HG03135 (cell line): ENCODE data around the gene TRIO.
"Not testable (repeated sequence)": the region's sequence is repeated elsewhere in the genome, so short reads cannot be mapped to it uniquely, and the experiment has no call there.

Experiments
- ATAC-seq: cut with Tn5 transposase; IDR thresholded peaks from one replicate; pipeline ENCODE4 v1.9.1; 2021; ENCODE audit warnings: mild to moderate bottlenecking, moderate library complexity; ENCODE audit not compliant: unreplicated experiment

The TRIO gene

DNA sequence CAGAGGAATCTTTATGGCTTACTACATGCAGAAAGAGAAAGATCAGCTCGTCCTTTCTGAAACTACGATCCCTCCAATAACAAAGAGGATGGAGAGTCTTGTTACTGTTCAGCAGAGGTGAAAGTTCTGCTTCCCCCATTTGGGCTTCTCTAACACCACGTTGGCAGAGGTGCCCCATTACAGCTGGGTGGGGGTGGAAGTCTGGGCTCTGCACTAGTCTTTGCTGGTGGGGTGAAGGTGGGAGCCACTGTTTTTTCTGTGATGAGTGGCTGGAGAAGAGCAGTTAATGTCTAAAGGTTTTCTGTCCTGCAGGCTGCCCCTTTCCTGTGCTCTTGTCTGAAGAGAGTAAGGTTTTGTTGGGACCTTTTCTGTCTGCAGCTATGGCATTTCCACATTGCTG, 373.8 kb downstream of the TRIO start:
- ATAC-seq, result no peak

DNA sequence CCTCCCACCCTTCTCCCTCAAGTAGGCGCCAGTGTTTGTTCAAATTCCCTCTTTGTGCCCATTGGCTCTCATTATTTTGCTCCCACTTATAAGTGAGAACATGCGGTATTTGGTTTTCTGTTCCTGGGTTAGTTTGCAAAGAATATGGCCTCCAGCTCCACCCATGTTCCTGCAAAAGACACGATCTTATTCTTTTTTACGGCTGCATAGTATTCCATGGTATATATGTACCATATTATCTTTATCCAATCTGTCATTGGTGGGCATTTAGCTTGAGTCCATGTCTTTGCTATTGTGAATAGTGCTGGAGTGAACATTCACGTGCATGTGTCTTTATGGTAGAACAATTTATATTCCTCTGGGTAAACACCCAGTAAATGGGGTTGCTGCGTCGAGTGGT, 375.5 kb downstream of the TRIO start:
- ATAC-seq, result no peak

DNA sequence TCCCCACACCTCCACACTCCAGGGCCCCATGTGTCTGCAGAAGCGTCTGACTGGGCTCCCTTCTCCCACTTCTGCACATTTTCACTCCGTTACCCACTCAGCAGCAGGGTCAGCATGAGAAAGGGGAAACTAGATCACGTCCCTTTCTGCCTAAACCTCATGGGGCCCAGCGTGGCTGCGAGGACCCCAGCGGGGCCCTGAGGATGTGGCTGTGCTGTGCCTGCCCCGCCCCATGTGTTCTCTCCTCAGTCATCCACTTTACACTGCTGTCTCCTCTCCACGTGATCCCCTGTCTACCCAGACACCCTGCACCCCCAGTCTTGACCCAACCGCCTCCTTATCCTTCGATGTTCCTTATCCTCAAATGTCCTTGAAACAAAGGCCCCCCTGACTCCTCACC, 378.6 kb downstream of the TRIO start:
- no peak for ATAC-seq

DNA sequence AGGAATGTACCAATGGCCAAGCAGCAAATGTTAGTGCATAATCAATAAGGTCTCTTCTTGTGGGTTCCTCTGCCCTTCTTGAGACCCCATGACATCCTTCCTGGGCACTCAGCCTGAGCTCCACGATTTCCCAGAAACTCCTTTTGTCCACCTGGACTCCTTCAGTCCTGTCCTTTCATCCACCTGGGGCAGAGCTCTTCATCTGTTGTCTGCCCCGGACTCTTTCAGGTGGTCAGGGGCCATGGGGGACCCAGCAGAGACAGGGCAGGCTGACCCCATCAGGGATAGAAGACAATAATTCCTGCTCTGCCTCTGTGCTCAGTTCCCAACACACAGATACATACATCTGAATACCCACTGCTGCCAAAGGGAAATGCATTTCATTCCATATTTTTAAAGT, 379.6 kb downstream of the TRIO start:
- no peak for ATAC-seq

DNA sequence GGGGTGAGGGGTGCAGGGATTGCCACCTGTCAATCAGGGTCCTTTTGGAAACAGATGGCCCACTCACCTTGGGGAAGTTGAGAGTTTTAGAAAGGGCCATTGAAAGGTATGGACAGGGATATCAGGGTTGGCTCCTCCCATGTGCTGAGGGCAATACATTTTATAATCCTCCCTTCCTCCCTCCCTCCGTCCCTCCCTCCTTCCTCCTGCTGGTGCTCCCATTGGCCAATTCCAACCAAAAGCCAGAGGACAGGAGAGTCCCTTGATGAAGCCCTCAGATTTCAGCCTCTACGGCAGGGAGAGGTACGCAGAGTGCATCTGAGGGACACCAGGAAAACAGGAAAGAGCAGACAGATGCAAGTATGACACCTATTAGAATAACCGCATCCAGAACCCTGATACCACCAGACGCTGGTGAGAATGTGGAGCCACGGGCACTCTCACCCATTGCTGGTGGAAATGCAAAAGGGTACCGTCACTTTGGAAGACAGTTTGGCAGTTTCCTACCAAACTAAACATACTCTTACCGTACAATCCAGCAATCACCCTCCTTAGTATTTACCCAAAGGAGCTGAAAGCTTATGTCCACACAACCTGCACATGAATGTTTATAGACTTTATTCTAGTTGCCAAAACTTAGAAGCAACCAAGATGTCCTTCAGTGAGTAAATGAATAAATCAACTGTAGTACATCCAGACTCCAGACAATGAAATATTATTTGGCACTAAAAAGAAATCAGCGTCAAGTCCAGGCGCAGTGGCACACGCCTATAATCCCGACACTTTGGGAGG, 380.3 kb downstream of the TRIO start:
- ATAC-seq, result no peak

DNA sequence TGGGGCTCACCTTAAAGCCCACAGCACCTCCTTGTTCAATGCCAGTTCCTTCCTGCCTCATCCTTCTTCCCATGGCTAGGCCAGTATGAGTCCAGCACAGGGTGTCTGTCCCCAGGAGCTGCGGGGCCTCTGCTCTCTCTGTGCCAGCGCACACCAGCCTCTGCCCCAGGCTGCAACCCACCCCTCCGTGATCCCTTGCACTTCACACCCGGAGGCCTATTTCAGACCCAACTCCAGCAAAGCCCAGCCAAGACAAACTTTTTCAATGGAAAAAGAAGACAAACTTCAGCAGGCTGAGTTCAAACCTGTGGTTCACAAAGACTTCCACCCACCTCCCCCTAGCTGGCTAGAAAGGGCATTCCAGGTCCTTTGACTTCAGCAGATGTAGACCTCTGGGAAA, 382.3 kb downstream of the TRIO start:
- ATAC-seq, result no peak

DNA sequence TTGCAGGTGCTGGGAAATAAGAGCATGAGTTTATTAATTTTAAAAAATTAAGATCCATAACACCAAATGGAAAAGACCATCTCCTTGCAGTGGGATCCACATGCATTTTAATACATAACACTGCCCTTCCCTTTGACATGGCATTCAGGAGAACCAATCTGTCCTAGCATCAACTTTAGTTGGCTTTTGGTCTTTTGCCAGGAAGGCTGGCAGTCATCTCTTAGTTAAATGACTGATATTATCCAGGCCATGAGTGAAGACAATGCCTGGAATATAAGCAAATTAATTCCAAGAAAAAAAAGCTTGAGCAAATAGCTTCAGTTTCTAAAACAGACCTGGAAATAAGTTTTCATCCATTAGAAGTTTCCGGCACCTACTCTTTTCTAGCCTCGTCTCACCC, 383.4 kb downstream of the TRIO start:
- ATAC-seq, result no peak

DNA sequence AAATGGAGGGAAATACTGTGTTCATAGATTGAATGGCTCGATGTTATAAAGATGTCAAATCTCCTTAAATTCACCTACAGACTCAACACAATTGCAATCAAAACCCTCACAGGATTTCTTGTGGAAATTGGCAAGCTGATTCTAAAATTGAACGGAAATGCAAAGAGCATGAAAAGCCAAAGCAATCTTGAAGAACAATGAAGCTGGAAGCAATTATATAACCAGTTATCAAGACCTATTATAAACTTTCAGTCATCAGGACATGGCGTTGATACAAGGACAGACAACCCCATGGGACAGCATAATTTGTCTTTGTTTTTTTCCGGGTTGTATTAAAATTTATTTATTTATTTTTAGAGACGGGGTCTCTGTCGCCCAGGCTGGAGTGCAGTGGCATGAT, 385.0 kb downstream of the TRIO start:
- no peak for ATAC-seq

DNA sequence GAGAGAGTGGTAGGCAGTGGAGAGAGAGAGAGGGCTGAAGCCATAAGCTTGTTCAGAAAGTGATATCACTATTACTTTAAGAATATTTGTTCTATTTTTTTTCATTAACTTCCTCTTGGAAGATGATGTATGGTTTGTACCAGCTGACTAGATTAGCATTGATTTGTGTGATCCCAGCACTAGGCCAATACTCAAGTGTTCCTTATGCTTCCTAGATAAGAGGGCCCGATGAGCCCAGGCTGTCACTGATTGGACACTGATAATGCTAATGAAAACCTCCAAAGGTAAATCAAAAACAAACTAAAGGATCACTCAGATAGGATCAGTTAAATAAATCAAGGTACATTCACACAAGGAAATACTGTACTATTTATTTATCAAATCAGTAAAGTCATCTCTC, 385.8 kb downstream of the TRIO start:
- no peak for ATAC-seq

DNA sequence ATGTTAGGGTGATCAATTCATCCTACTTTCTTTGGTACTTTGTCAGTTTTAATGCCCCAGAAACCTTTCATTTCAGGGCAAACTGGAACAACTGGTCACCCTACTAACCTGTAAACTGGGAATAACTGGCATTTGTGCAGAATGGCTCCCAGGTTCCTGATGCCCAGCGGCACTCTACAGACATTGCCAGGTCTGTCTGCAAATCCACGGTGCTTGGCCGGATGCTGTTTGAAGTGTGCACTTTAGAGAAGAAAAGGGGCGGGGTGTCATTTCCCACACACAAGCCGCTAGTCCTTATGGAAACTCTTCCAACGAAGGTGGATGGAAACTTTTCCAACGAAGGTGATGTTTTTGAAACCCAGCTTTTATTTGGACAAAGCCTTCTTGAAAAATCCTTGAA, 388.5 kb downstream of the TRIO start:
- no peak for ATAC-seq

DNA sequence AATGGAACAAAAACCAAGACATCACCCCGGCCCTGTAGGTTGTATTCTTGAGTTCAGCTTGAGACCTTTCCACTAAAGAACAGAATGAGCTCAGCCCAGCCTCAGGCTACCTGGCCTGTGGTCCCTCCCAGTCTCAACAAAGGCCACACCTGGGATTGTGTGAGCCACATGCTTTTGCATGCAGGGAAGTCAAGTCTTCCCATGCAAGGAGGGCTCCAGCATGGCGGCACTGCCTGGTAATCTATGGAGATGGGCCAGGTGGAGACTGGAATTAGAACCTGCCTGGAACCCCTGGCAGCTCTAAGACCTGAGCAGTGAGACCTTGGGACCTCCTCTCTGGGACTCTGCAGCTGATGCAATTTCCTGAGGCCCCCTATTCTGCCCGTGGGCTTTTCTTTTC, 389.0 kb downstream of the TRIO start:
- no peak for ATAC-seq

DNA sequence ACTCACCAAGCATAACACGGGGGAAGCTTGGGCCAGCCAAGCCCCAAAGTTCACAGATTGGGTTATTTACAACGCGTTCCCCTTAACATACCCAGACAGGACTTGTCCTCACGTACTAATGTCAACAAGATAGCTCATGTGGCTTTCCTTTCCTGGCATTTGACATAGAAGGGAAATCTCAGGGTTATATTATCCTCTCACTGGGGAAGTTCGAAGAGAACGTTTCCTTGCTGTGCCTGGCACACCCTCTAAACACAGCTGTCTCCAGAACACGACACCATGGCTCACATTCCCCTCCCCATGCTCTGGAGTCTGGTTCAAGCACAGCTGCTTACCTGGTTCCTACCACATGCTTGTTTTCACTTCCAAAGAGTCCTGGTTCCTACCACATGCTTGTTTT, 391.6 kb downstream of the TRIO start:
- ATAC-seq, result no peak

DNA sequence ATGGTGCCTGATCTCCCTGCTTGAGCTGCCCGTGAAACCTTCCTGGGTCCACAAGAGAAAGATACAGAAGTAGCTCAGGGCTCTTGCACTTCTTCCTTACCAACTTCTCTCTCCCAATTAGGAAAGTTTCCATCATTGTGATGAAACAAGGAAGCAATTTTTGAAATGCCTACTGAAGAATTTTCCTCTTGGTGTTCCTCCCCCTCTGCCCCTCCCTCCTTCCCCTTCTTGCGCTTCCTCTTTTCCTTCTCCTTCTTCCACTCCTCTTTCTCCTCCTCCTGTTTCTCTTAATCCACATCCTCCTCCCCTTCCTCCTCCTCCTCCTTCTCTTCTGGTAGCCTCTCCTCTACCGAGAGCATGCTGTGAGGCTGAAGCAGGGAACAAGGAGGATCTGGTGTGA, 402.2 kb downstream of the TRIO start:
- ATAC-seq, result no peak

DNA sequence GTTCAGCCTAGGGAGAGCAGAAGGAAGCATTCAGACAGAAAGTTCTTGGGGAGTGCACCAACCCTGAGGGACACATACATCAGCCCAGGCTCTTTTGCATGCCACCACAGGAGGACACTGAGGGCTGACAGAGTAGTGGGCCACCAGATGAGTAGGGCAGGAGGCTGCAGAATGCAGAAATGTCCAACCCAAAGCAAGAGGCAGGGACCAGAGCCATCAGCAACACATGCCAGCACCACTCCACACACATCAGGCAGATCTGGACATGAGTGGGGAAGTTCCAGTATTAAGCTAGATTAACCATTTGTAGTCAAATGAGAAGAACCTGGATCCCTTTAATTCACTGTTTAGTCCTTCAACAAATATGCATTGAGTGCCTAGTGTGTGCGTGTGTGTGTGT, 402.7 kb downstream of the TRIO start:
- no peak for ATAC-seq

DNA sequence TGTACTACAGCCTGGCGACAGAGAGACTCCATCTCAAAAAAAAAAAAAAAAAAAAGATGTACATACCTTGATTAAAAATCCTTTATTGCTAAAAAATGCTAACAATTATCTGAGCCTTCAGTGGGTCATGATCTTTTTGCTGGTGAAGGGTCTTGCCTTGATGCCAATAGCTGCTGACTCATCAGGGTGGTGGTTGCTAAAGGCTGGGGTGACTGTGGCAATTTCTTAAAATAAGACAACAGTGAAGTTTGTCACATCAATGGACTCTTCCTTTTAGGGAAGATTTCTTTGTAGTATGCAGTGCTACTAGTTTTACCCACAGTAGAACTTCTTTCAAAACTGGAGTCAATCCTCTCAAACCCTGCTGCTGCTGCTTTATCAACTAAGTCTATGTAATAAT, 404.5 kb downstream of the TRIO start:
- ATAC-seq, result no peak

DNA sequence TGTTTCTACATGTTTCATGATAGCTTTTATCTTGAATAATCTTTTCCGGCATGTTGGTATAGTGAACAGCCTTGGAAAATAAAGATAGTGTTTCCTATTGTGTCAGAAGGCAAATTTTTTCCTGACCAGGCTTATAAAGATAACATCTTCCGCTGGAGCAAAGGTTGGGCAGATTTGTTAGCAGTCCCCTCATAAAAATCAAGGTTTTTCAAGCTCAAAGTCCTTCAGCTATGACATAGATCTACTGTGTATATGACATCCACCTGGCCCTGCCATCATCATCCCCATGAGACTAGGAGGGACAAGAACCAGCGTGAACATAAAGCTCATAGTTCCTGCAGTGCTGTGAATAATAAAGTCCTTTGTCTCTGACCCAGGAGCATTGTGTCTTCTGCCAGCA, 408.1 kb downstream of the TRIO start:
- no peak for ATAC-seq

DNA sequence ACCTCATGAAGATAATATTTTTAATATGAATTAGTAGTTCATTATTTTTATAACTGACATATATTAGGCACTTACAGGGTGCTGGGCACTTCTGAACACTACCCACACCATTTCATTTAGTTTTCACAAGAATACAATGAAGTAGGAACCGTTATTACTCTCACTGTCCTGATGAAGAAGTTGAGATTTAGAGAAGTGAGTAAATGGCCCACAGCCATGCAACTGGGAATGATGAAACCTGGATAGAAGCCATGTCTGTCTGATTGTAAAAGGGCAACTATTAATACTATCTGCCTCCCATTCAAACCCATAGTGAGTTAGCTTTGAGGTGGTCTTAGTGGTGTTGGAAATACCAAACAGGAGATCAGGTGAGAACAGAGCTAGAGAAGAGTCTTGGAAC, 408.9 kb downstream of the TRIO start:
- ATAC-seq, result no peak

DNA sequence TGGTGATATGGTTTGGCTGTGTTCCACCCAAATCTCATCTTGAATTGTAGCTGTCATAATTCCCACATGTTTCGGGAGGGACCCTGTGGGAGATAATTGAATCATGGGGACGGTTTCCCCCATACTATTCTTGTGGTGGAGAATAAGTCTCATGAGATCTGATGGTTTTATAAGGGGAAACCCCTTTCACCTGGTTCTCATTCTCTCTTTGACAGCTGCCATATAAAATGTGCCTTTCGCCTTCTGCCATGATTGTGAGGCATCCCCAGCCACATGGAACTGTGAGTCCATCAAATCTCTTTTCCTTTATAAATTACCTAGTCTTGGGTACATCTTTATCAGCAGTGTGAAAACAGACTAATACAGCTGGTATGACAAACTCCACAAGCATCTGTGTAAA, 411.1 kb downstream of the TRIO start:
- ATAC-seq, result not testable (repeated sequence)

DNA sequence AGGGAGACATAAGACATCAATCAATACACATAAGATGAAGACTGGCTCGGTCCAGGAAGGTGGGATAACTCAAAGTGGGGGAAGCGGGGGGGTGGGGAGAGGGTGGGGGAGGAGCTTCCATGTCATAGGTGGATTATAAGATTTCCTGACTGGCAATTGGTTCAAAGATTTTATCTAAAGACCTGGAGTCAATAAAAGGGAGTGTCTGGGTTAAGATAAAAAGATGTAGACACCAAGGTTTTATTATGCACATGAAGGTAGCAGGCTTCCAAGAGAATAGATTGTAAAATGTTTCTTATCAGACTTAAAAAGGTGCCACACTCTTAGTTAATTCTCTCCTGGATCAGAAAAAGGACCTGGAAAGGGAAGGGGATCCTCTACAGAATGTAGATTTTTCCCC, 412.9 kb downstream of the TRIO start:
- no peak for ATAC-seq

DNA sequence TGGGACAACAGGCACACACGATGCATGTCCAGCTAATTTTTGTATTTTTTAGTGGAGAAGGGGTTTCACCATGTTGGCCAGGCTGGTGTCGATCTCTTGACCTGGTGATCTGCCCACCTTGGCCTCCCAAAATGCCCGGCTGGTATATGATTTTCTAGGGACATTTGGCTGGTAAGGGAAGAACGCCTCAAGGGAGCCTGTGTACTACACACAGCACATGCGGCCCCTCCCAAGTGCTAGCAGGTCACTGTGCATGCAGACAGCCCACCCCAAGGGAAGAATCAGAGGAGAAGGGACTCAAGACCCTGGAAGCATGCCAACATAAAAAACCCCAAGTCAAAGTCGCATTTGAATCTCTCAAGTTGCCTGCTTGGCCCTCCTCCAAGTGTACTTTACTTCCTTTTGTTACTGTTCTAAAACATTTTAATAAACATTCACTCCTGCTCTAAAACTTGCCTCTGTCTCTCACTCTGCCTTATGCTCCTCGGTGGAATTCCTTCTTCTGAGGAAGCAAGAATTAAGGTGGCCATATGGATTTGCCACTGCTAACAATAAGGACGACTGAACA, 414.1 kb downstream of the TRIO start:
- no peak for ATAC-seq

DNA sequence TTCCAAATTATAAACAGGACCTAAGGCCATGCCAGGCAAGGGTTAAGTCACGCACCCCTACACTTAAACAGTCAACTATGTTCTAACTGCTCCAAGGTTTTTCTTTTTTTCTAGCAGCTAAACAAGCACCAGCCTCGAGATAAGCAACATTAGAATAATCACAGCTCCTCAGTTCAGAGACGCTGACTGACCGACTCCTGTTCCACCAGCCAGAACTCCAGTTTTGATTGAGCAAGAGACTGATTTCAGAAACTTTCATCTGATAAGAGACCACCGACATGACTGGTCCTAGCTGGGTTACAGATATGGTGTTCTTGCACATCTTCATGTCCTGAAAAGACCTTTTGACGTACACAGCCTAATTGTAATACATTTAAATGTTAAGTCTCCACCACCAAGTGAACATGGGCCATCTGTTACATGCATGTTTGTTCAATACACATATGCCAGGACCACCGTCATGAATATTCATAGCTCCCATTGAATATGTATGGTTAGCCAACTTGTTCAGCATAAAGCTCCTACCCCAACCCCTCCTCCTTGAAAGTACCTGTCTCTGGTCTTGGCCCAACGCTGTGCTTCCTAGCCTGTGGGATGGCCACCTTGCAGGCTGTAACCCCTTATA, 414.8 kb downstream of the TRIO start:
- no peak for ATAC-seq
